T47D (cell line): ENCODE data around the gene NBEAL1.
"Not testable (repeated sequence)": the region's sequence is repeated elsewhere in the genome, so short reads cannot be mapped to it uniquely, and the experiment has no call there.

Experiments
- DNase-seq, 2 experiments: peaks; one replicate each; pipeline versions ENCODE4 v3.0.0 to v3.0.0-alpha.2; 2011 to 2012; ENCODE audit warnings: low read depth in 1 of 2, low spot score in 1 of 2
- JUND ChIP-seq: IDR thresholded peaks from 2 replicates; pipeline ENCODE4 v1.6.1; 2012; ENCODE audit warnings: low read depth
- in situ Hi-C: cut with HindIII; loops from 2 replicates; pipeline ENCODE4 v1.10.0; 2016; ENCODE audit warnings: low sequenced_read_pairs, low pct_unique_long_range_greater_than_20kb

The NBEAL1 gene

DNA sequence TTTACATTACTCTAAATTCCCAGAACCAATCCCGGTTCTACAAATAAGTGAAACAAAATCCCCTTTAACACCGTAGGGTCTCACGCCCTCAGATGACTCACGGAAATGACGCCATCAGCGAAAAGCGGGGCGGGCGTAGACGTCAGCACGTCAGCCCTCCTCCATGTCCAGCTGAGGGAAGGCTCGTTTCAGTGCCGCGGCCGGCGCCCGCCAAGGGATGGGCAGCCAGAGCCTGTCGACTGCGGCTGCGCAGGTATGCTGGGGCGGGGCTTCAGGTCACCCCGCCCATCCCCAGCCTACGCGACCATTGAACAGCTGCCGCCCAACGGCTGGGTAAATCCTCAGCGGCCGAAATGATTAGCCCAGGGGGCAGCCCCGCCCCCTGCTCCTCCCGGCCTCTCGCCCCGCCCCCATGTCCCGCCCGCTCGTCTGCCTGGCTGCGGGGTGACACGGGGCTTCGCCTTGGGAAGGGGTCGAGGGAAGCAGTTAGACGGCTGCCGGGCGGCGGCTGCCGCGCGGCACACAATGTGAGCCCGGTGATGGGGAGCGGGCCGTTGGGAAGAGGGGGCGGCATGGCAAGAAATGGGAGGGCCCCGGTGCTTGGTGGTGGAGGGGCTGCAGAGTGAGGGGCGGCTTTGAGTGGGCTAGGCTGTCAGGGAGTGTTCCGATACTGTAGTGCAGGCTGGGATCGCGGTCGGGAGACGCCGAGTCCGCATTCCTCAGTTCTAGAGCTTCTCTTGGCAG, at the start of gene NBEAL1:
TSS of gene NBEAL1 (plus strand) at position 420 of the 744 bp plus-strand sequence. CDS start 1,510 bp downstream, outside the sequence.
- no peak for TF ChIP-seq JUND
- peak; percentile 54 to 96 for DNase-seq
- in situ Hi-C loops, result no loop called here

DNA sequence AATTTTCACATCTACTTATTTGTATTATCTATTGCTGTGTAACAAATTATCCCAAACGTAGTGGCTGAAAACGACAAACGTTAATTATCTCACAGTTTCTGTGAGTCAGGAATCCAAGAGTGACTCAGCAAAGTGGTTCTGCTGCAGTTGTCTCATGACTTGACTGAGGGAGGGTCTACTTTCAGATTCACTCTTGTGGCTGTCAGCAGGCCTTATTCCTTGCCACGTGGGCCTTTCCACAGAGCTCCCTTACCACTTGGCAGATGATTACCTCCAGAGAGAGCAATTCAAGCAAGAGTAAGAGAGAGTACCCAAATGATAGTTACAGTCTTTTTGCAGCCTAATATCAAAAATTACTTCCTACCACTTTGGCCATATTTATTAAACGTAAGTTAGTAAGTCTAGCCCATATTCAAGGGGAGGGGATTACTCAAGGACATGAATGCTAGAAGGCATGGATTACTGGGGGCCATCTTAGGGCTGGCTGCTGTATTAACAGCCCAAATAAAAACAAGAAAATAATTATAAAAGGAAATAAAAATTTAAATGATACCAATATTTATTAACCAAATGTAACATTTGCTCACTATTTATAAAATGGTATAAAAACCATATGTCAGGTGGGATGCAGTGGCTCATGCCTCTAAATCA, 48.7 kb upstream of the NBEAL1 start:
- in situ Hi-C loops, result no loop called here
- no peak for TF ChIP-seq JUND
- DNase-seq, result peak in 1 of 2 experiments; percentile 0

GRCh38 chr2:202969404-202969803, 45.3 kb upstream of the NBEAL1 start:
- in situ Hi-C loops, DNase-seq: not testable (repeated sequence)

GRCh38 chr2:202976809-202977208, 37.9 kb upstream of the NBEAL1 start:
- TF ChIP-seq JUND, result no peak
- in situ Hi-C loops, result no loop called here
- no peak for DNase-seq

DNA sequence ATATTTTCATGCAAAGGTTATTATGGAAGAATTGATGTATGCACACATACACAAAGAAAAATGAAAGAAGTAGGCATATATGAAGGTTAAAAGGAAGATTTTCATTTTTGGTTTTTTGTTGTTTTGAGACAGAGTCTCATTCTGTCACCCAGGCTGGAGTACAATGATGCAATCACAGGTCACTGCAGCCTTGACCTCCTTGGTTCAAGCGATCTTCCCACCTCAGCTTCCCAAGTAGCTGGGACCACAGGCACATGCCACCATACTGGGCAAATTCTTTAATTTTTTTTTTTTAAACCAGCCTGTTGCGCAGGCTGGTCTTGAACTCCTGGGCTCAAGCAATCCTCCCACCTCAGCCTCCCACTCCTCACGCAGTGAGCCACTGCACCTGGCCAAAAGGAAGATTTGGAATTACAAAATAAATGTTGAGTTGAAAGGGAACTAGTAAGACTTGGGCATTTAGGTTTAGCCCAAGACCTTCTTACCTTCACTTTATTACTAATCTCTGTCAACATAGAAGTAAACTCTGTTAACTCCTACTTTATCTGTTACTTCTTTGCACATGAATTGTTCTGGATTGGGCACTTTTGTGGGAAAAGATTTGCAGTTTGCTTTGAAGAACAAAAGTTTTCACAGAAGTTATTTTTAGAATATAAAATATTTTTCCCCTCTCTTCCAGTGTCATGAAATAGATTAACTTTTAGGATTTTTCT, 31.7 kb upstream of the NBEAL1 start:
- TF ChIP-seq JUND, result no peak
- no peak for DNase-seq
- in situ Hi-C loops, result no loop called here

DNA sequence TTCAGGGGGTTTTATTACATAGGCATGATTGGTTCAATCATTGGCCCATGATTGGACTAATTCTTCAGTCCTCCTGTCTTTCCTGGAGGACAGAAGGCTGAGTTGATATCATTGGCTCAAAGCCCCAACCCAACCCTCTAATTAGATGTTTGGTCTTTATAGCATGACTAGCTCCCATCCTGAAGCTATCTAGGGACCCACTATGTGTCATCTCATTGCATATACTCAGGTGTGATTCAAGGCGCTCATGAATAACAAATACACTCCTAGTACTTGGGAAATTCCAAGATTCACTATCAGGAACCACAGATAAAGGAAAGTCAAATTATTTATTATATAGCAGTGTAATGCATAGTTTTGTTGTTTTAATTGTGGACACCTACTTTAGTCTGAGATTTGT, 24.9 kb upstream of the NBEAL1 start:
- DNase-seq, result no peak
- no peak for TF ChIP-seq JUND
- in situ Hi-C loops, result no loop called here

- in situ Hi-C loops, result no loop called here
- no peak for DNase-seq
- no peak for TF ChIP-seq JUND
Measured at GRCh38 chr2:202990501-202990900, 24.2 kb upstream of the NBEAL1 start.

GRCh38 chr2:202997113-202997512, 17.6 kb upstream of the NBEAL1 start:
- DNase-seq, in situ Hi-C loops: not testable (repeated sequence)

- no peak for TF ChIP-seq JUND
- DNase-seq, result peak in 1 of 2 experiments; percentile 54
- in situ Hi-C loops, result no loop called here
Measured at GRCh38 chr2:203002054-203002821, 12.4 kb upstream of the NBEAL1 start.

- TF ChIP-seq JUND, result no peak
- in situ Hi-C loops, result no loop called here
- no peak for DNase-seq
Measured at GRCh38 chr2:203003716-203004115, 11.0 kb upstream of the NBEAL1 start.

GRCh38 chr2:203016716-203017115, 2.0 kb downstream of the NBEAL1 start:
- no peak for TF ChIP-seq JUND
- no peak for DNase-seq
- in situ Hi-C loops, result no loop called here

DNA sequence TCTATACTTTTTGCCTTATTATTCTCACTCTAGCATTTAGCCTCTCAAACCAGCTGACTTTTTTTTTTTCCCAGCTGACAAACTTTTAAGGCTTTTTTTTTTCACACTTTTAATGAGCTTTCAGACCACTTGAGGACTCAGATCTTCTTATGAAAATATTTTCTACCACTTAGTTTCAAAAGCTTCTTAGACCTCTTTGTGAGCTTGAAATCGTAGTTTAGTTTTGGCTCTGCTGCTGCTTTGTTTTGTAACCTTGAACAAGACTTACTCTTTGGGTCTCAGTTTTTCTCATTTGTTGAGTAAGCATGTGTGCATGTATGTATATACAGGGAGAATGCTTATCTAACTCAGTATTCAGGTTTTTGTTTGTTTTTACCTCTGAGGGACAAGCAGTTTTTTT, 3.5 kb downstream of the NBEAL1 start:
- no peak for DNase-seq
- in situ Hi-C loops, result no loop called here
- no peak for TF ChIP-seq JUND
